Activated CD4-positive, alpha-beta memory T cell treated with anti-CD3 and anti-CD28 coated beads, Interleukin-2, amount 10 ng/mL, durations not matched to agents 7 days and 5 days (primary cell): Measurements from ENCODE around the gene CHD9. TPM values are rescaled to one million over a fixed set of nuclear protein-coding genes. Genes with fewer than 3 reads are reported as not detected.
A peak's percentile ranks its signal among the peaks of the same experiment; 100 is the strongest.
"Not testable (repeated sequence)": the region's sequence is repeated elsewhere in the genome, so short reads cannot be mapped to it uniquely, and the experiment has no call there.

Source experiments
- CTCF ChIA-PET: fragments of 350-600 bp; sonication (Branson Sonifier 250); formaldehyde crosslinking; loops from one replicate; lab custom pipeline; 2021; ENCODE audit warnings: antibody characterized with exemption, inconsistent platforms; lab: Charles Lee
- POLR2A ChIA-PET: fragments of 350-600 bp; sonication (Branson Sonifier 250); formaldehyde crosslinking; loops from one replicate; lab custom pipeline; 2021; ENCODE audit warnings: antibody characterized with exemption; lab: Charles Lee
- DNase-seq: peaks from one replicate; pipeline ENCODE4 v3.0.0-alpha.2; 2020
- H3K27ac Mint-ChIP-seq: one replicate; pipeline ENCODE4 v1.8.0; 2021; ENCODE audit warnings: mild to moderate bottlenecking, mixed read lengths
- H3K27me3 Mint-ChIP-seq: one replicate; pipeline ENCODE4 v1.8.0; 2021; ENCODE audit warnings: mixed read lengths
- H3K36me3 Mint-ChIP-seq: one replicate; pipeline ENCODE4 v1.8.0; 2021; ENCODE audit warnings: low read depth, mixed read lengths
- H3K4me1 Mint-ChIP-seq: one replicate; pipeline ENCODE4 v1.8.0; 2021; ENCODE audit warnings: mixed read lengths
- H3K4me3 Mint-ChIP-seq: one replicate; pipeline ENCODE4 v1.8.0; 2021; ENCODE audit warnings: mild to moderate bottlenecking, mixed read lengths
- H3K9me3 Mint-ChIP-seq: one replicate; pipeline ENCODE4 v1.8.0; 2021; ENCODE audit warnings: mixed read lengths
- total RNA-seq, 2 experiments: library from RNA; stranded (reverse); gene quantifications; one replicate each; pipeline ENCODE4 v1.2.3, GENCODE V29; 2021

CHD9 gene
- total RNA-seq, 2 experiments from 2014 or later: 21.6 to 23.8 TPM

DNA sequence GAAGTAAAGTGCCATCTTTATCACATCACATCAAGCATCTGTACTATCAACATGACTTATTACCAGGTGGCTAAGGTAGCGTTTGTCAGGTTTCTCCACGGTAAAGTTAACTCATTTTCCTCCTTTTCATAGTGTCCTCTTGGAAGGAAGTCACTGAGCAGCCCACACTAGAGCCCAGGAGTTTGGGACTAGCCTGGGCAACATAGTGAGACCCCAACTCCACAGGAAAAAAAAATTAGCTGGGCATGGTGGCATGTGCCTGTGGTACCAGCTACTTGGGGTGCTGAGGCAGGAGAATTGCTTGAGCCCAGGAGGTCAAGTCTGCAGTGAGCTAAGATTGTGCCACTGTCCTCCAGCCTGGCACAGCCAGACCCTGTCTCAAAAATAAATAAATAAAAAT lies 12.9 kb downstream of the CHD9 start:
- Mint-ChIP-seq H3K9me3 (no peaks in the 10 kb centered on the region), H3K27me3 (no peaks in the 10 kb centered on the region), H3K4me1 (peaks cover 57% of the 10 kb centered on the region), H3K36me3 (peaks cover 15% of the 10 kb centered on the region), H3K27ac (no peak overlapping the region), H3K4me3 (no peak overlapping the region)
- no peak for DNase-seq
- CTCF ChIA-PET: interaction anchor here (1.3 kb wide), 1 partner anchor 32 kb away, joined by 3 read pairs; no protein-coding TSS in a partner anchor
- POLR2A ChIA-PET: interaction anchor here (0.7 to 2.6 kb wide), 2 partner anchors 32 to 43 kb away, joined by 3 to 13 read pairs; no protein-coding TSS in a partner anchor

DNA sequence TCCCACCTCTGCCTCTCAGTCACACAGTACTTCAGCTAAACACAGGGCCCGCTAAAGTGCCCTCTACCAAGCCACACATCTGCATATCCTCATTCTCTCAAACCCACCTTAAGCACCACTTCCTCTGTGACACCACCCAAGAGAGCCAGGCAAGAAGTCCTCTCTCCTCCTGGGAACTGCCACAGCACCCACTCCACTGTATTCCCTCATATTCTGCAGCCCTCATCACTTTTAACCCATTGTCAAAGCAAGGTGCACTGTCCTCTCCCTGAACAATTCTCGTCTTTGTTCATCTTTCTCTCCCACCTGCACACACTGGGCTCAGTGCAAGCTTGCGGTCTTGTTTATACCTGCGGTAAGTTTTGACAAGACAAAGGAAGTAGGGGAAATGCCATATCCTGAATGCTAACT lies 13.6 kb downstream of the CHD9 start:
- H3K4me3 Mint-ChIP-seq: peak overlapping the region; percentile 19
- H3K27me3 Mint-ChIP-seq: no peaks in the 10 kb centered on the region
- no peaks in the 10 kb centered on the region for H3K9me3 Mint-ChIP-seq
- ChIA-PET POLR2A (interaction anchor here (0.7 to 2.6 kb wide), 2 partner anchors 31 to 44 kb away, joined by 3 to 13 read pairs; no protein-coding TSS in a partner anchor), CTCF (interaction anchor here (1.3 kb wide), 1 partner anchor 31 kb away, joined by 3 read pairs; no protein-coding TSS in a partner anchor)
- H3K4me1 Mint-ChIP-seq: peaks cover 57% of the 10 kb centered on the region
- DNase-seq: peak; percentile 45
- H3K27ac Mint-ChIP-seq: peak overlapping the region; percentile 68
- peaks cover 18% of the 10 kb centered on the region for H3K36me3 Mint-ChIP-seq

DNA sequence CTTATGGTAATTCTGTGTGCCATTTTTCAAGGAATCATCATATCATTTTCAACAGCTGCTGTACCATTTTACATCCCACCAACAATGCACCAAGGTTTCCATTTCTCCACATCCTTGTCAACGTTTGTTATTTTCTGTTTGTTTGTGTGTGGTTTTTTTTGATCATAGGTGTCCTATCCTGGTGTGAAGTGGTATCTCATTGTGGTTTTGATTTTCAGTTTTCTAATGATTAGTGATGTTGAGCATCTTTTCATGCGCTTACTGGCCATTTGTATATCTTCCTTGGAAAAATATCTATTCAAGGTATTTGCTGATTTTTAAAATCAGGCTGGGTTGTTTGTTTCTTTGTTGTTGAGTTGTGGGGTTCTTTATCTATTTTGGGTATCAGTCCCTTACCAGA lies 15.0 kb downstream of the CHD9 start:
- Mint-ChIP-seq H3K9me3 (peaks cover 10% of the 10 kb centered on the region), H3K4me1 (peaks cover 49% of the 10 kb centered on the region)

DNA sequence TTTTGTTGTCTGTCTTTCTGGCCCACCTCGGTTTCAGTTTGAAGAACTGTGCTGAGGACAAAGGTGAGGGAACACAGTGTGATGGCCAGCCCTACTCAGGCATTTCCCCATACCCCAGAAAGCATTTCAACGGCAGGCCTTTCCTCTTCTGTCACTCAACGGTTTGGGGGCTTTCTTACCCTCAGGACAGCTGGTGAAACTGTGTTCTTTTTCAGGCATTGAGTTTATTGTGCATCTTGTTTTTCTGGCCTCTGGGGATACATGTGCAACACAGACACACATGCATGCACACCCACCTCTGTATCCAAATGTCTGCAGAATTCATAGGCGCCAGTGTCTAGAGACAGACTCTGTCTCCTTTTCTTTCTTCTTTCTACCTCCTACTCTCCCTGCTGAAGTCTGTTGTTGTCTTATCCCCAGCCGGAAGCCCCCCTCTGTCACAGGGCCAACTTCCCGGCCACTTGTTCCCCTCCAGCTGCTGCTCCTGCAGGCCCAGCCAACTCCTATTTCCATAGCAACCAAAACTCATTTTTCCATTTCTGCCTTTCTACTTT lies 17.0 kb downstream of the CHD9 start:
- Mint-ChIP-seq H3K36me3 (peaks cover 40% of the 10 kb centered on the region), H3K4me1 (peaks cover 33% of the 10 kb centered on the region), H3K27ac (no peak overlapping the region), H3K9me3 (peaks cover 11% of the 10 kb centered on the region), H3K4me3 (no peak overlapping the region), H3K27me3 (no peaks in the 10 kb centered on the region)
- POLR2A ChIA-PET: no interaction called here
- CTCF ChIA-PET: interaction anchor here (0.7 kb wide), 1 partner anchor 74 kb away, joined by 3 read pairs; no protein-coding TSS in a partner anchor
- no peak for DNase-seq

More for the DNA sequence above, 15.0 kb downstream of the CHD9 start:
- Mint-ChIP-seq H3K27me3 (no peaks in the 10 kb centered on the region), H3K27ac (no peak overlapping the region), H3K36me3 (peaks cover 30% of the 10 kb centered on the region), H3K4me3 (no peak overlapping the region)
- ChIA-PET CTCF (interaction anchor here (1.4 to 1.5 kb wide), 2 partner anchors 10 to 14 kb away, joined by 3 to 7 read pairs; partner anchors contain the start of gene CHD9), POLR2A (interaction anchor here (0.7 to 2.6 kb wide), 2 partner anchors 30 to 772 kb away, joined by 3 to 13 read pairs; no protein-coding TSS in a partner anchor)
- DNase-seq: no peak

DNA sequence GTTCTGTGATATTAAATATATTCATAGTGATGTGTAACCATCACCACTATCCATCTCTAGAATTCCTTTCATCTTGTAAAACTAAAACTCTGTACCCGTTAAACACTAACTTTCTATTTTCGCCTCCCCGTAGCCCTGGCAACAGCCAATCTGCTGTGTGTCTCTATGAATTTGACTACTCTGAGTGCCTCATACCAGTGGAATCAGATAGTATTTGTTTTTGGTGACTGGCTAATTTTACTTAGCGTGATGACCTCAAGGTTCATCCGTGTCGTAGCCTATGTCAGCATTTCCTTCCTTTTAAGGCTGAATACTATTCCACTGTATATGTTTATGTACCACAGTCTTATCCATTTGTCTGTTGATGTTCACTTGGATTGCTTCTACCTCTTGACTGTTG lies 18.2 kb downstream of the CHD9 start:
- Mint-ChIP-seq H3K27me3 (no peaks in the 10 kb centered on the region), H3K4me1 (peaks cover 27% of the 10 kb centered on the region), H3K9me3 (peaks cover 11% of the 10 kb centered on the region), H3K36me3 (peaks cover 40% of the 10 kb centered on the region), H3K27ac (no peak overlapping the region), H3K4me3 (no peak overlapping the region)
- POLR2A ChIA-PET: no interaction called here
- CTCF ChIA-PET: no interaction called here
- no peak for DNase-seq

DNA sequence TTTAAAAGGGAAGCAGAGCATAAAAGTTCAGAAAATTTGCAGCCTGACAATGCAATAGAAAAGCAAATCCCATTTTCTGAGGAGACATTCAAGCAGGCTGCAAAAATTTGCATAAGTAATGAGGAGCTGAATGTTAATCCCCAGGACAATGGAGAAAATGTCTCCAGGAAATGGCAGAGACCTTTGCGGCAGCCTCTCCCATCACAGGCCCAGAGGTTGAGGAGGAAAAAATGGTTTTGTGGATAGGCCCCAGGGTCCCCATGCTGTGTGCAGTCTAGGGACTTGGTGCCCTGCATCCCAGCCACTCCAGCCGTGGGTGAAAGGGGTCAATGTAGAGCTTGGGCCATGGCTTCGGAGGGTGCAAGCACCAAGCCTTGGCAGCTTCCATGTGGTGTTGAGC lies 19.5 kb downstream of the CHD9 start:
- H3K4me3 Mint-ChIP-seq, POLR2A ChIA-PET, CTCF ChIA-PET, H3K27ac Mint-ChIP-seq, DNase-seq, H3K27me3 Mint-ChIP-seq: not testable (repeated sequence)
- Mint-ChIP-seq H3K36me3 (peaks cover 34% of the 10 kb centered on the region), H3K4me1 (peaks cover 19% of the 10 kb centered on the region), H3K9me3 (peaks cover 11% of the 10 kb centered on the region)

DNA sequence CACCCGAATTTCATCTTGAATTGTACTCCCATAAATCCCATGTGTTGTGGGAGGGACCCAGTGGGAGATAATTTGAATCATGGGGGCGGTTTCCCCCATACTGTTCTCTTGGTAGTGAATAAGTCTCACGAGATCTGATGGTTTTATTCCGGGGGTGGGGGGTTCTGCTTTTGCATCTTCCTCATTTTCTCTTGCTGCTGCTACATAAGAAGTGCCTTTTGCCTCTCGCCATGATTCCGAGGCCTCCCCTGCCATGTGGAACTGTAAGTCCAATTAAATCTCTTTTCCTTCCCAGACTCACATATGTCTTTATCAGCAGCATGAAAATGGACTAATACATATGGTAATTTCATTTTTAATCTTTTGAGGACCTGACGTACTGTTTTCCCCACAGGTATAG lies 20.7 kb downstream of the CHD9 start:
- DNase-seq, H3K27me3 Mint-ChIP-seq, H3K4me1 Mint-ChIP-seq, CTCF ChIA-PET, H3K4me3 Mint-ChIP-seq, H3K27ac Mint-ChIP-seq, POLR2A ChIA-PET: not testable (repeated sequence)
- peaks cover 28% of the 10 kb centered on the region for H3K36me3 Mint-ChIP-seq
- peaks cover 11% of the 10 kb centered on the region for H3K9me3 Mint-ChIP-seq

DNA sequence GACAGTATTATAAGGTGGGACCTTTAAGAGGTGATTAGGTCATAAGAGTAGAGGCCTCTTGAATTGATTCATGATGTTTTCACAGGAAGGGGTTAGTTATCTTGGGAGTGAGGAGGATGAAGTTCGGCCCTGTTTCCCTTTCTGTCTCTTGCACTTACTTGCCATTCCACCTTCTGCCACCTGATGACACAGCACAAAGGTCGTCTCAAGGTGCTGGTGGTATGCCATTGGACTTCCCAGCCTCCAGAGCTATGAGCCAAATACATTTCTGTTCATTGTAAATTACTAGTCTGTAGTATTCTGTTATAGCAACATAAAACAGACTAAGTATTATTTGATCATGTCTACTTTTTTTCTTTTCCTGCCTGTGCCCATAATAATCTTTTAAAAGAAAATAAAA lies 23.5 kb downstream of the CHD9 start:
- Mint-ChIP-seq H3K4me3 (no peak overlapping the region), H3K4me1 (peaks cover 3% of the 10 kb centered on the region), H3K27ac (no peak overlapping the region), H3K9me3 (peaks cover 11% of the 10 kb centered on the region), H3K27me3 (no peaks in the 10 kb centered on the region), H3K36me3 (peaks cover 22% of the 10 kb centered on the region)
- ChIA-PET CTCF (no interaction called here), POLR2A (interaction anchor here (1.4 to 1.6 kb wide), 2 partner anchors 21 to 51 kb away, joined by 3 to 4 read pairs; no protein-coding TSS in a partner anchor)
- DNase-seq: no peak

DNA sequence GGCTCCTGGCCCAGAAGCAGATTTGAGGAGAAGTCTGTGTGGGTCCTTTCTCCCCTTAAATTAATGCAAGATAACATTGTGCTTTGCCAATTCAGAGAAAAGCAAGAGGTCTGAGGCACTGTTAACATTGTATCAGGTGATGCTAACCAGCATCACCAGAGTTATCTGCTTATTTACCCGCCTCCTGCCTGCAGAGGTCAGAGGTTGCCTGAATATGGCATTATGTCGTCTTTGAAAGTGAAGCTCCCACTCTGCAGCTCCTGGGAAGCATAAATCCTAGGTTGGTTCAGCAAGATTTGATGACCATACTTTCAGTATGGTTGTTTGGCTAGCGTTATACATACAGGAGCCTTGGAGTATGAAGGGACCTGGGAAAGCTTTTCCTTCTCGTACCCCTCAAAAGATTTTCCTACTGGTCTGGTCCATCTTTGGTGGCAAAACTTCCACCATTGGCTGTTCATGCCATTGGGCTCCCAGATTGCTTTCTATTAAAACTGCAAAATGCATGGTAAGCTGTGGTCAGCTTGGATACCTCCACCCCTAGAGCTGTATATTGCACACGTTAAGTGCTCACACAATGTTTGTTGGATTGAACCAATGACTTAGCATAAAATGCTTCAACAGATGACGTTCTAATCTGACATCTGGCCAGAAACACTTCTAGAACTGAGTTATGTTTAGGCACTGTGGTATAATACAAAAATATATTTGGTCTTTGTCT lies 24.1 kb downstream of the CHD9 start:
- POLR2A ChIA-PET: interaction anchor here (1.4 to 1.6 kb wide), 2 partner anchors 20 to 51 kb away, joined by 3 to 4 read pairs; no protein-coding TSS in a partner anchor
- H3K27me3 Mint-ChIP-seq: no peaks in the 10 kb centered on the region

DNA sequence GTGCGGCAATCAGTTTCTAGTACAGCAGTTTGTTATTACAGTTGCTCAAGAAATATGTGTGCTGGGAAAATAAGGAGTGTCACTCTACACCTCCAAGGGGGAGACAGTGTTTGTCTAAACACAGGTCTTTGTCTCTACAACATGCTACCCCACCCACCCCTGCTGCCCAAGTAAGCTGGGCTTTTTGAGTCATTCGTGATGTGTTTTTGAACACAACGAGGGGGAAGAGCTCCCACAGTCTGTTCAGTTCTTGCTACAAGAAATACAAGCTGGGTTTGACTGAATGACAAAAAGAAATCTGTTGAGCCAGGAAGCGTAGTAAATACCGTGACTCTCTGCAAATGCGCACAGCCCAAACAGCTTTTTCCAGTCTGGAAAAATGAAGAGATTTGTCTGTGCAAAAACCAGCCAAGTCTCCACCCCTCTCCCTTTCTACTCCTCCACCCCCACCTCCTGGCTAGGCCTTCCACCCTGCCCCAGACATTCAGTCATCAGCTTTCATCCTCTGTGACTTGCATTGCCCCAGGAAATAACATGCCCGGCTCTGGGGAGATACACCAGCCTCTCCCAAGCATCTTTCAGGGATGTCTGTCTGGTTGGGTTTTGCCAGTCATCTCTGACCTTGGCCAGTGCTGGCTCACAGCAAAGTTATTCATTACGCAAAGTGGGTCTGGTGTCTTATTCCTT lies 25.7 kb downstream of the CHD9 start:
- no peak overlapping the region for H3K4me3 Mint-ChIP-seq
- POLR2A ChIA-PET: no interaction called here
- CTCF ChIA-PET: no interaction called here
- no peak for DNase-seq
- no peaks in the 10 kb centered on the region for H3K27me3 Mint-ChIP-seq
- H3K36me3 Mint-ChIP-seq: peaks cover 5% of the 10 kb centered on the region
- peaks cover 3% of the 10 kb centered on the region for H3K4me1 Mint-ChIP-seq
- no peak overlapping the region for H3K27ac Mint-ChIP-seq
- no peaks in the 10 kb centered on the region for H3K9me3 Mint-ChIP-seq

More for the DNA sequence above, 24.1 kb downstream of the CHD9 start:
- no peak overlapping the region for H3K27ac Mint-ChIP-seq
- H3K4me3 Mint-ChIP-seq: no peak overlapping the region
- H3K9me3 Mint-ChIP-seq: peaks cover 7% of the 10 kb centered on the region
- DNase-seq: no peak
- peaks cover 18% of the 10 kb centered on the region for H3K36me3 Mint-ChIP-seq
- CTCF ChIA-PET: interaction anchor here (1.3 kb wide), 1 partner anchor 24 kb away, joined by 3 read pairs; the partner anchor contains the start of gene CHD9
- H3K4me1 Mint-ChIP-seq: peaks cover 3% of the 10 kb centered on the region

DNA sequence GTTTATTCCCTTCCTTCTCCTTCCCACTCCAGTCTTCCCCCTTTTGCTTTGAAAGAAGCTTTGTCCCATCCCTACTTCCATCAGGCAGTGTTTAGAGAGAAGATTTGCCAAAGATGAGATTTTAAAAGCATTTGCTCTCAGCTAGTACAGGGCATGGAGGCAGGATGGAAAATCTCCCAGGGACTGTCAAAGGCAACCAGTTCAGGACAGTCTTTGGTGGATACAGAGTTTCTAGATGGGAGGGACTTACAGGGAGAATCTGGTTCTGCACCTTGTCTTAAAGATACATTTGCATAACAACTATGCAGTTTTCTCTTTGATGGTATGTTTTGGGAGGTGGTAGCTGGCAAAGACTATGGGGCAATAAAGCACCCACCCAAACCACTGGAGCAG lies 26.2 kb downstream of the CHD9 start:
- H3K4me1 Mint-ChIP-seq: peaks cover 3% of the 10 kb centered on the region
- CTCF ChIA-PET: no interaction called here
- DNase-seq: no peak
- H3K9me3 Mint-ChIP-seq: no peaks in the 10 kb centered on the region
- POLR2A ChIA-PET: no interaction called here
- H3K36me3 Mint-ChIP-seq: no peaks in the 10 kb centered on the region
- H3K27ac Mint-ChIP-seq: no peak overlapping the region
- no peak overlapping the region for H3K4me3 Mint-ChIP-seq
- H3K27me3 Mint-ChIP-seq: no peaks in the 10 kb centered on the region

DNA sequence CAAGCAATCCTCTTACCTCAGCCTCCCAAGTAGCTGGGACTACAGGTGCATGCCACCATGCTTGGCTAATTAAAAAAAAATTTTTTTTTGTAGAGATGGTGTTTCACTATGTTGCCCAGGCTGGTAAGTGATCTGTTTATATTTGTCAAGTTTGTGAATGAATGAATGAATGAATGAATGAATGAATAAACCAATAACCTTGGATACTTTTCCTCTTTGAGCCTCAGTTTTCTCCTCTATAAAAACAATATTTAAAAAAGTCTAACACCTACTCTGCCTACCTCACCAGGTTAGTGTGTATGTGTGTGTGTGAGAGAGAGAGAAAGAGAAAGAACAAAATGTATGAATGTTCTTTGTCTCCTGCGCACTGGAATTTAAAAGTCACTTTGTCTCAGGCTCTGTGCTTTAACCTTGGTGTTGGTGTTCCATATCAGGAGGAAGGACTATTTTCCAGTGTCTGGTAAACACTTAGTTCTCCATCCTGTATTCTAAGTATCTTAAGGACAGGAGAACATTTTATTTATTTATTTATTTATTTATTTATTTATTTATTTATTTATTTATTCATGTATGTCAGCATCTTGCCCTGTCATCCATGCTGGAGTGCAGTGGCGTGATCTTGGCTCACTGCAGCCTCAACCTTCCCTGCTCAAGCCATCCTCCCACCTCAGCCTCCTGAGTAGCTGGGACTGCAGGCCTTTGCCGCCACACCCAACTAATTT lies 27.1 kb downstream of the CHD9 start:
- Mint-ChIP-seq H3K4me3 (no peak overlapping the region), H3K36me3 (no peaks in the 10 kb centered on the region), H3K9me3 (no peaks in the 10 kb centered on the region), H3K27ac (no peak overlapping the region), H3K4me1 (peaks cover 3% of the 10 kb centered on the region), H3K27me3 (no peaks in the 10 kb centered on the region)
- DNase-seq: no peak
- CTCF ChIA-PET: no interaction called here
- POLR2A ChIA-PET: no interaction called here
